Neural cell (in vitro differentiated cells): ENCODE results near the gene TAF3. TPM values are rescaled to one million over a fixed set of nuclear protein-coding genes. Genes with fewer than 3 reads are reported as not detected.

ENCODE experiments used
- H2AFZ ChIP-seq: fragments of 200-600, 300-800 bp; sonication (generic), shearing (Covaris generic); 2 replicates; pipeline ENCODE4 v1.6.0; 2014; ENCODE audit warnings: low read depth, mild to moderate bottlenecking, antibody characterized with exemption, low read length, moderate library complexity
- H3F3A ChIP-seq: fragments of 200-600 bp; shearing (Covaris generic); 2 replicates; pipeline ENCODE4 v1.6.1; 2016; ENCODE audit warnings: mild to moderate bottlenecking, moderate library complexity, mixed read lengths, antibody characterized with exemption, low read length; ENCODE audit not compliant: insufficient read depth, poor library complexity, severe bottlenecking
- H3K27ac ChIP-seq: fragments of 200-600, 300-800 bp; sonication (generic), shearing (Covaris generic); 2 replicates; pipeline ENCODE4 v1.5.1; 2014; ENCODE audit warnings: mild to moderate bottlenecking, low read length, moderate library complexity
- H3K27me3 ChIP-seq: fragments of 300-800, 200-600 bp; sonication (generic), shearing (Covaris generic); 2 replicates; pipeline ENCODE4 v1.6.0; 2014; ENCODE audit warnings: mild to moderate bottlenecking, low read depth, low read length, moderate library complexity; ENCODE audit not compliant: insufficient read depth
- H3K36me3 ChIP-seq: fragments of 300-800, 200-600 bp; sonication (generic), shearing (Covaris generic); 2 replicates; pipeline ENCODE4 v1.5.1; 2014; ENCODE audit warnings: mild to moderate bottlenecking, antibody characterized with exemption, low read length, moderate library complexity; ENCODE audit not compliant: insufficient read depth
- H3K4me2 ChIP-seq: fragments of 300-800, 200-600 bp; sonication (generic), shearing (Covaris generic); 2 replicates; pipeline ENCODE4 v1.6.0; 2014; ENCODE audit warnings: mild to moderate bottlenecking, low read length
- H3K4me3 ChIP-seq: fragments of 300-800, 200-600 bp; sonication (generic), shearing (Covaris generic); 2 replicates; pipeline ENCODE4 v1.5.1; 2014; ENCODE audit warnings: mild to moderate bottlenecking, low read length, moderate library complexity
- H3K79me2 ChIP-seq: fragments of 200-600 bp; shearing (Covaris generic); replicated peaks from 2 replicates; pipeline ENCODE4 v1.6.0; 2014; ENCODE audit warnings: mild to moderate bottlenecking, low read length, moderate library complexity; ENCODE audit not compliant: insufficient read depth
- H3K9ac ChIP-seq: fragments of 300-800, 200-600 bp; sonication (generic), shearing (Covaris generic); 2 replicates; pipeline ENCODE4 v1.6.1; 2016; ENCODE audit warnings: mild to moderate bottlenecking, low read length, mixed read lengths
- H3K9me2 ChIP-seq: fragments of 200-600 bp; shearing (Covaris generic); 2 replicates; pipeline ENCODE4 v1.6.1; 2016; ENCODE audit warnings: mild to moderate bottlenecking, low read length, mixed read lengths; ENCODE audit not compliant: insufficient read depth
- H3K9me3 ChIP-seq: fragments of 200-600, 300-800 bp; sonication (generic), shearing (Covaris generic); 2 replicates; pipeline ENCODE4 v1.6.1; 2016; ENCODE audit warnings: mild to moderate bottlenecking, mixed run types, low read length, moderate library complexity, mixed read lengths
- H4K20me1 ChIP-seq: fragments of 200-600 bp; shearing (Covaris generic); 2 replicates; pipeline ENCODE4 v1.6.1; 2016; ENCODE audit warnings: mild to moderate bottlenecking, mixed run types; ENCODE audit not compliant: insufficient read depth
- EP300 ChIP-seq: fragments of 450-650 bp; conservative IDR thresholded peaks from 2 replicates; pipeline ENCODE4 v1.6.1; 2014; ENCODE audit warnings: antibody characterized with exemption, mild to moderate bottlenecking, moderate library complexity; ENCODE audit not compliant: poor library complexity, severe bottlenecking
- EZH2 ChIP-seq: fragments of 200-600, 300-800 bp; shearing (Covaris generic), sonication (generic); IDR thresholded peaks from 2 replicates; pipeline ENCODE4 v1.6.1; 2014; ENCODE audit warnings: antibody characterized with exemption, low read length, borderline replicate concordance, mild to moderate bottlenecking; ENCODE audit not compliant: insufficient read depth, poor library complexity, severe bottlenecking
- MXI1 ChIP-seq: fragments of 450-650 bp; conservative IDR thresholded peaks from 2 replicates; pipeline ENCODE4 v1.6.1; 2014; ENCODE audit warnings: antibody characterized with exemption, mild to moderate bottlenecking; ENCODE audit not compliant: poor library complexity, severe bottlenecking
- POLR2AphosphoS5 ChIP-seq: IDR thresholded peaks from 2 replicates; pipeline ENCODE4 v1.6.1; 2012
- RAD21 ChIP-seq: fragments of 450-650 bp; conservative IDR thresholded peaks from 2 replicates; pipeline ENCODE4 v1.6.1; 2014; ENCODE audit warnings: antibody characterized with exemption, mild to moderate bottlenecking, moderate library complexity
- SMC3 ChIP-seq: fragments of 450-650 bp; conservative IDR thresholded peaks from 2 replicates; pipeline ENCODE4 v1.6.1; 2014; ENCODE audit warnings: antibody characterized with exemption, mild to moderate bottlenecking, moderate library complexity; ENCODE audit not compliant: poor library complexity
- TAF1 ChIP-seq: IDR thresholded peaks from 2 replicates; pipeline ENCODE4 v1.6.1; 2012; ENCODE audit warnings: low read depth
- polyA plus RNA-seq: library from polyadenylated mRNA; depleted of rRNA; stranded (reverse); fragments of >200 nt; gene quantifications from 2 replicates; pipeline ENCODE4 v1.2.3, GENCODE V29; 2014
- TF ChIP-seq, protein P1 (sequence below): fragments of 450-650 bp; IDR thresholded peaks from 2 replicates; pipeline ENCODE4 v1.5.1; 2014; ENCODE audit warnings: antibody characterized with exemption, mild to moderate bottlenecking, moderate library complexity; ENCODE audit not compliant: poor library complexity, severe bottlenecking
- TF ChIP-seq, protein P2 (sequence below): IDR thresholded peaks from 2 replicates; pipeline ENCODE4 v1.6.1; 2012; ENCODE audit warnings: borderline replicate concordance

Gene TAF3
- polyA plus RNA-seq, 1 donor from 2014 or later, result 2.0 TPM

DNA sequence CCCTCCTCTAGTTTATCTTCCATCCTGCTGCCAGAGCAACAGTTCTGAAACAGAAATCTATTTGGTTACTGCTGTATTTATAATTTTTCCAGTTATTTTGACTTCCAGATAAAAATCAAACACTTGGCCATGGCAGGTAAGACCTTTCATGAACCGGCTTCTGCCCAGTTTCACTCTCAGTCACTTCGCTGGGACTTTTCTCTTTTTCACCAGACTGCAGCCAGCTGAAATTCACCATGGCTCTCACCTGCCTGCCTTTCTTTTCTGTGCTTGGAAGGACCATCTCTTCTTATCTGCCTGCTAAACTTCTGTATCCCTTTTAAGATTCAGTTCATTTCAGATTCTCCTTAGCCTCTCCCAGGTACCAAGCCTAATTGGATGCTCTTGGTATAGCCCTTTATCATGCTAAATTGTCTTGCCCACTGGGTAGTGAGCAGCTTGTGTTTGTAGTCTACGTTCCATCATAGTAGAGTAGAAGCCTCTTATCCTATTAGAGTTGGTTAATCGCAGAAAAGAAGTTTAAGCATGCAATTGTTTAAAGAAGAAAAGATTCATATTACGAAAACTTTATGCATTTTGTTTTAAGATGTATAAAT lies 71.7 kb downstream of the TAF3 start:
- no peaks in the 10 kb centered on the region for H3K9me3 ChIP-seq
- H3F3A ChIP-seq, result no peaks in the 10 kb centered on the region
- H3K79me2 ChIP-seq, result no peaks in the 10 kb centered on the region
- H3K27me3 ChIP-seq, result no peaks in the 10 kb centered on the region
- no peak overlapping the region for H3K9ac ChIP-seq
- no peak overlapping the region for H3K4me3 ChIP-seq
- no peak overlapping the region for H2AFZ ChIP-seq
- TF ChIP-seq EP300, result no peak
- no peak for TF ChIP-seq EZH2
- TF ChIP-seq, protein P1, sequence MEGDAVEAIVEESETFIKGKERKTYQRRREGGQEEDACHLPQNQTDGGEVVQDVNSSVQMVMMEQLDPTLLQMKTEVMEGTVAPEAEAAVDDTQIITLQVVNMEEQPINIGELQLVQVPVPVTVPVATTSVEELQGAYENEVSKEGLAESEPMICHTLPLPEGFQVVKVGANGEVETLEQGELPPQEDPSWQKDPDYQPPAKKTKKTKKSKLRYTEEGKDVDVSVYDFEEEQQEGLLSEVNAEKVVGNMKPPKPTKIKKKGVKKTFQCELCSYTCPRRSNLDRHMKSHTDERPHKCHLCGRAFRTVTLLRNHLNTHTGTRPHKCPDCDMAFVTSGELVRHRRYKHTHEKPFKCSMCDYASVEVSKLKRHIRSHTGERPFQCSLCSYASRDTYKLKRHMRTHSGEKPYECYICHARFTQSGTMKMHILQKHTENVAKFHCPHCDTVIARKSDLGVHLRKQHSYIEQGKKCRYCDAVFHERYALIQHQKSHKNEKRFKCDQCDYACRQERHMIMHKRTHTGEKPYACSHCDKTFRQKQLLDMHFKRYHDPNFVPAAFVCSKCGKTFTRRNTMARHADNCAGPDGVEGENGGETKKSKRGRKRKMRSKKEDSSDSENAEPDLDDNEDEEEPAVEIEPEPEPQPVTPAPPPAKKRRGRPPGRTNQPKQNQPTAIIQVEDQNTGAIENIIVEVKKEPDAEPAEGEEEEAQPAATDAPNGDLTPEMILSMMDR, result no peak
- TF ChIP-seq RAD21, result no peak
- TF ChIP-seq TAF1, result no peak
- no peak for TF ChIP-seq SMC3
- no peak for TF ChIP-seq POLR2AphosphoS5
- TF ChIP-seq MXI1, result no peak
- TF ChIP-seq, protein P2, sequence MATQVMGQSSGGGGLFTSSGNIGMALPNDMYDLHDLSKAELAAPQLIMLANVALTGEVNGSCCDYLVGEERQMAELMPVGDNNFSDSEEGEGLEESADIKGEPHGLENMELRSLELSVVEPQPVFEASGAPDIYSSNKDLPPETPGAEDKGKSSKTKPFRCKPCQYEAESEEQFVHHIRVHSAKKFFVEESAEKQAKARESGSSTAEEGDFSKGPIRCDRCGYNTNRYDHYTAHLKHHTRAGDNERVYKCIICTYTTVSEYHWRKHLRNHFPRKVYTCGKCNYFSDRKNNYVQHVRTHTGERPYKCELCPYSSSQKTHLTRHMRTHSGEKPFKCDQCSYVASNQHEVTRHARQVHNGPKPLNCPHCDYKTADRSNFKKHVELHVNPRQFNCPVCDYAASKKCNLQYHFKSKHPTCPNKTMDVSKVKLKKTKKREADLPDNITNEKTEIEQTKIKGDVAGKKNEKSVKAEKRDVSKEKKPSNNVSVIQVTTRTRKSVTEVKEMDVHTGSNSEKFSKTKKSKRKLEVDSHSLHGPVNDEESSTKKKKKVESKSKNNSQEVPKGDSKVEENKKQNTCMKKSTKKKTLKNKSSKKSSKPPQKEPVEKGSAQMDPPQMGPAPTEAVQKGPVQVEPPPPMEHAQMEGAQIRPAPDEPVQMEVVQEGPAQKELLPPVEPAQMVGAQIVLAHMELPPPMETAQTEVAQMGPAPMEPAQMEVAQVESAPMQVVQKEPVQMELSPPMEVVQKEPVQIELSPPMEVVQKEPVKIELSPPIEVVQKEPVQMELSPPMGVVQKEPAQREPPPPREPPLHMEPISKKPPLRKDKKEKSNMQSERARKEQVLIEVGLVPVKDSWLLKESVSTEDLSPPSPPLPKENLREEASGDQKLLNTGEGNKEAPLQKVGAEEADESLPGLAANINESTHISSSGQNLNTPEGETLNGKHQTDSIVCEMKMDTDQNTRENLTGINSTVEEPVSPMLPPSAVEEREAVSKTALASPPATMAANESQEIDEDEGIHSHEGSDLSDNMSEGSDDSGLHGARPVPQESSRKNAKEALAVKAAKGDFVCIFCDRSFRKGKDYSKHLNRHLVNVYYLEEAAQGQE, result no peak
- no peaks in the 10 kb centered on the region for H4K20me1 ChIP-seq
- H3K4me2 ChIP-seq, result no peak overlapping the region
- H3K9me2 ChIP-seq, result no peaks in the 10 kb centered on the region
- no peak overlapping the region for H3K27ac ChIP-seq
- no peaks in the 10 kb centered on the region for H3K36me3 ChIP-seq

DNA sequence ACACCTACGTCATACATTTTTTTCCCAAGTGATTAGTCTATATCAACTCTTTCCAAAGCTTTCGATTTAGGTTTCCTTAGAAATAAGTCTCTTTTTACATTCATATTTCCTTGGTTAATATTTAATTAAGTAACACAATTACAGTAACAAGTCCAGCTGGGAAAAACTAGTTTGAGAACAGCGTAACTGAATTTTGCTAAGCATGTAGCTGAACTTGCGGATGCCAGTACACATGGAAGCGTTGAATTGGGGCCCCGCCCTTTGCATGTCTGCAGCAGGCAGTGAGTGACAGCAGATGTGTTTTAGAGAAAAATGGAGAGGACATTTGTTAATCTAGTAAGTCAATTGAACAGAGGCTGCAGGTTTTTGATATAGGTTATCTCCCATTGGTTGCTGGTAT lies 72.5 kb downstream of the TAF3 start:
- Histone ChIP-seq H4K20me1 (no peaks in the 10 kb centered on the region), H3K27ac (no peak overlapping the region), H3K9me2 (no peaks in the 10 kb centered on the region), H3K9me3 (no peaks in the 10 kb centered on the region), H3K36me3 (no peaks in the 10 kb centered on the region), H3K27me3 (no peaks in the 10 kb centered on the region), H3K9ac (no peak overlapping the region), H3F3A (no peaks in the 10 kb centered on the region), H3K4me3 (no peak overlapping the region), H3K79me2 (no peaks in the 10 kb centered on the region), H3K4me2 (no peak overlapping the region), H2AFZ (no peak overlapping the region)
- TF ChIP-seq MXI1 (no peak), SMC3 (no peak), EZH2 (no peak), EP300 (no peak), POLR2AphosphoS5 (no peak), RAD21 (no peak), TAF1 (no peak)
- TF ChIP-seq, protein P1, result no peak
- TF ChIP-seq, protein P2, result no peak
